Upper lobe of left lung (tissue), 4 donors: ENCODE results near the gene RGR.

Experiments used
- EP300 ChIP-seq, 4 donors: sonication (generic); formaldehyde crosslinking; IDR thresholded peaks; one replicate each; pipeline ENCODE4 v1.5.1; 2017; ENCODE audit warnings: antibody characterized with exemption in 4 of 4, control low read depth in 2 of 4
- POLR2A ChIP-seq, 4 donors: fragments of 450-650 bp; IDR thresholded peaks; one replicate each; pipeline ENCODE4 v1.5.1; 2016 to 2017; ENCODE audit warnings: antibody characterized with exemption in 4 of 4, mild to moderate bottlenecking in 2 of 4
- POLR2AphosphoS5 ChIP-seq, 2 donors: sonication (generic); formaldehyde crosslinking; IDR thresholded peaks; one replicate each; pipeline ENCODE4 v1.5.1; 2017; ENCODE audit warnings: antibody characterized with exemption in 2 of 2
- TF ChIP-seq, protein P1 (sequence below), 6 experiments: fragments of 450-650 bp in 4 of 6; fragments of 200-600 bp in 2 of 6; sonication (generic) in 2 of 6; IDR thresholded peaks; one replicate each; pipeline ENCODE4 v1.5.1; 2016 to 2019; ENCODE audit warnings: antibody characterized with exemption in 6 of 6

DNA sequence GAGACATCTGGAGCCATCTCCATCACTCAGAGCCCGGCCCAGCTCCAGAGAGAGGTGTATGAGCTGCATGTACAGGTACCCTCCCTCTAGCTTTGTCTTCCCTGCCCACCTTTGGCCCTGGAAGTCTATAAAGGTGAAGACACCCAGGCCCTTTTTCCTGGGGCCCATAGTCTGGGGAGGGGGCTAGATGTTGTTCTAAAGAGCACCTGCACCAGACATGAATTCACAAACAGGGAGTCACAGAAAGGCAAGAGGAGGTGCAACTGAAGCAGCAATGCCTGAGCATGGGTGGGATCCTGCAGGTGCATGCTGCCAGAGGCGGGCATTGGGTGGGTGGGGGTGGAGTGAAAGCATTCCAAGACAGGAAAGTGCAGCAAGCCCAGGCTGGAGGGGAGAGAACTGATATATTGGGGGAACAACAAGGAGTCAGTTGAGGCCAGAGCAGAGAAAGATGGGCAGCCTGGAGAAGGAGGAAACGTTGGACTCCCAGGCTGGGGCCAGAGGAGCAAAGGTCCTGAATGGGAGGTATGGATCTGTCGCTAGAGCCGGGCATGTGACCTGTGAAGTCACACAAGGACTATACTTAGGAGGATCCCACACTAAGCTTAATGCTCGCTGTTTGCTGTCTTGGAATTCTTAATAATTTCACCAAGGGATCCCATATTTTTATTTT, 38.9 kb upstream of the RGR start:
- TF ChIP-seq, protein P1, sequence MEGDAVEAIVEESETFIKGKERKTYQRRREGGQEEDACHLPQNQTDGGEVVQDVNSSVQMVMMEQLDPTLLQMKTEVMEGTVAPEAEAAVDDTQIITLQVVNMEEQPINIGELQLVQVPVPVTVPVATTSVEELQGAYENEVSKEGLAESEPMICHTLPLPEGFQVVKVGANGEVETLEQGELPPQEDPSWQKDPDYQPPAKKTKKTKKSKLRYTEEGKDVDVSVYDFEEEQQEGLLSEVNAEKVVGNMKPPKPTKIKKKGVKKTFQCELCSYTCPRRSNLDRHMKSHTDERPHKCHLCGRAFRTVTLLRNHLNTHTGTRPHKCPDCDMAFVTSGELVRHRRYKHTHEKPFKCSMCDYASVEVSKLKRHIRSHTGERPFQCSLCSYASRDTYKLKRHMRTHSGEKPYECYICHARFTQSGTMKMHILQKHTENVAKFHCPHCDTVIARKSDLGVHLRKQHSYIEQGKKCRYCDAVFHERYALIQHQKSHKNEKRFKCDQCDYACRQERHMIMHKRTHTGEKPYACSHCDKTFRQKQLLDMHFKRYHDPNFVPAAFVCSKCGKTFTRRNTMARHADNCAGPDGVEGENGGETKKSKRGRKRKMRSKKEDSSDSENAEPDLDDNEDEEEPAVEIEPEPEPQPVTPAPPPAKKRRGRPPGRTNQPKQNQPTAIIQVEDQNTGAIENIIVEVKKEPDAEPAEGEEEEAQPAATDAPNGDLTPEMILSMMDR (IDR thresholded peaks at IDR 0.05), result no peak
- TF ChIP-seq POLR2A (IDR thresholded peaks at IDR 0.05) (no peak), EP300 (IDR thresholded peaks at IDR 0.05) (no peak), POLR2AphosphoS5 (IDR thresholded peaks at IDR 0.05) (no peak)
